ENCODE results near the gene SMIM23. TPM values are rescaled to one million over a fixed set of nuclear protein-coding genes. Genes with fewer than 3 reads are reported as not detected.

The SMIM23 gene
- total RNA-seq: not detected

DNA sequence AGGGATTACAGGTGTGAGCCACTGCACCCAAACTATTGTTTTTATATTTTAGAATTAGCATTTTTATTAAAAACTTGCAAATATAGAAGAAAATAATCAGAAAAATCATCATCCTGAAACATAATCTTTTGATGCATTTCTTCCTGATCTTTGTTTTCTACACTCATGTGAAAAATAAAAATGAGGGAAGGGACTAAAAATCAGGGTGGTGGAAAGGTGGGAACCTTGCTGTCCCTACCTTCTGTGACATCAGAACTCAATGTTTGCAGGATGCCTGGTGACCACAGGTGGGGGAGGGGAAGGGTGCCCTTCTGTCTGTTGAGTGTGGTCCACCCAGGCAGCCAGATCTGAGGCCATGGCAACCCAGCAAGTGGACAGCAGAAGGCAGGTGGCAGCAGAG, at the start of gene SMIM23:
SMIM23 (plus strand) TSS at position 301 of the 400 bp plus-strand sequence; CDS start at position 356, 55 bp downstream.
- DNase-seq (ENCODE audit: low spot score): no peak

DNA sequence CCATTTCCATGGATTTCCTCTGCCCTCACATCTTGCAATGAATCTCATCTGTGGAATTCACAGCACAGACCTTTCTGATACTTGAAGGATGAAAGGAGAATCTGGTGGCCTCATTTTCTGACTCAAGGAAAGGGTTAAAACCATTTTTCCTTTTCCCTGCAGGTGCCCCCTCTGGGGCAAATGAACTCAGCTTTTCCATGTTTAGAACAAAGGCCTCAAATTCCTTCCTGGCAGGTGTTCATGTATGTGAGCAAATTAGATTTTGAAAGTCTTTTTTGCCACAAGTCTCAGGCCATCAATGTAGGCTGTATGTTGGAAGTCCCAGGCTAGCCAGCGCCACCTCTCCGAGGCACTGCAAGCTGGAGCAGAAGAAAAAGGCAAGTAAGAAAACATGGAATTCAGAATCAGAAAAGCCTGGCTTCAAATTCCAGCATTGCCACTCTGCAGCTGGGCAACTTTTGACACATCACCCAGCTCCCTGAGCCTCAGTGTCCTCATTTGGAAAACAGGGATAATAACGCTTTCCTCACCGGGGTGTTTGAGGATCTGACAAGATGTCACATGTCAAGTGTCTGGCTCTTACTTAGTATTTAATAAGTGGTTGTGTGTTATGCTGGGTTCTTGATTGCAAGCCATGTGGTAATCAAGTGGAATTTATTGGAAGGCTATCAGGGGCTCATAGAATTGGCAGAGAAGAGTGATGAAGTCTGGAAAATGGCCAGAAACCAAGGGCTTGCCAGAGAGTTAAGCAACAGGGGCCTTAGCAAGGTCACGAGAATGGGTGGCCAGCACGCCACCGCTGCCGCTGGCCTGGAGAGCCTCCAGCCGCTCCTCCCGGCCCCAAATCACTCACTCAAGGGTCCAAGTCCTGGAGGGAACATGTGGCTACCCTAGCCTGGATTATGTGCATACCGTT, 48.4 kb upstream of the SMIM23 start:
- no peak for DNase-seq (ENCODE audit: low spot score)

GRCh38 chr5:171738501-171738900, 47.1 kb upstream of the SMIM23 start:
- no peak for DNase-seq (ENCODE audit: low spot score)

- no peak for DNase-seq (ENCODE audit: low spot score)
Observed at GRCh38 chr5:171739271-171739670, 46.3 kb upstream of the SMIM23 start.

- no peak for DNase-seq (ENCODE audit: low spot score)
Observed at GRCh38 chr5:171743436-171744076, 42.1 kb upstream of the SMIM23 start.

DNA sequence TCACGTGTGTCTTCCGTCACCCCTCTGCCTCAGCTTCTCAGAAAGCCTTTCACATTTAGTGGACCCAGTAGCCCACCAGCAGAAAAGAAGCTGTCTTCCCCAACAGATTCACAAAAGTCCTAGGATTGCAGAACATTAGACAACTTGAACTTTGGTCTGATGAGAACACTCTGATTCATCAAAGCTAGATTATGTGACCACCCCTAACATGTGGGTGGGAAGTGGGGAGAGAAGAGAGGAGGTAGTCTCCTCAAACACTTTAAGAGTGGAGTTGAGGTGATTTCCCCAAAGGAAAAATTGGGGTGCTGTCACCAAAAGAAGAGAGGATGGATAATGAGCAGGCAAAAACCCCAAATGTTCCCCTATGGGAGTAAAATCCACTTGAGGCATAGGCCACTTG, 41.4 kb upstream of the SMIM23 start:
- DNase-seq (ENCODE audit: low spot score): no peak

DNA sequence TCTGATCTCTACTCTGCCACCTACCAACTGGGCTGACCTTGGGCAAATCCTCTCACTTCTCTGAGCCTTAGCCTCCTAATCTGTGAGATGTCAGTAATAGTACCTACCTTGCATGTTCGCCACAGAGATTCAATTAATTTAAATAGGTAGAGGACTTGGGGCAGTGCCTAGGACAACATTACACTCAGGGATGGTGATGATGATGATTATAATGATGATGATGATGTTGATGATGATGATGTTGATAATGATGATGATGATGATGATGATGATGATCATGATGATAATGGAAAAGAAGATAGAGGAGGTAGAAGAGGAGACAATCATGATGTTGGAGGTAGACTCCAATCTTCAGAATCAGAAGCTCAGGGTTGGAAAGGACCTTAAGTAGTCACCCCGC, 40.7 kb upstream of the SMIM23 start:
- DNase-seq (ENCODE audit: low spot score): no peak

GRCh38 chr5:171745602-171746001, 40.0 kb upstream of the SMIM23 start:
- no peak for DNase-seq (ENCODE audit: low spot score)

DNA sequence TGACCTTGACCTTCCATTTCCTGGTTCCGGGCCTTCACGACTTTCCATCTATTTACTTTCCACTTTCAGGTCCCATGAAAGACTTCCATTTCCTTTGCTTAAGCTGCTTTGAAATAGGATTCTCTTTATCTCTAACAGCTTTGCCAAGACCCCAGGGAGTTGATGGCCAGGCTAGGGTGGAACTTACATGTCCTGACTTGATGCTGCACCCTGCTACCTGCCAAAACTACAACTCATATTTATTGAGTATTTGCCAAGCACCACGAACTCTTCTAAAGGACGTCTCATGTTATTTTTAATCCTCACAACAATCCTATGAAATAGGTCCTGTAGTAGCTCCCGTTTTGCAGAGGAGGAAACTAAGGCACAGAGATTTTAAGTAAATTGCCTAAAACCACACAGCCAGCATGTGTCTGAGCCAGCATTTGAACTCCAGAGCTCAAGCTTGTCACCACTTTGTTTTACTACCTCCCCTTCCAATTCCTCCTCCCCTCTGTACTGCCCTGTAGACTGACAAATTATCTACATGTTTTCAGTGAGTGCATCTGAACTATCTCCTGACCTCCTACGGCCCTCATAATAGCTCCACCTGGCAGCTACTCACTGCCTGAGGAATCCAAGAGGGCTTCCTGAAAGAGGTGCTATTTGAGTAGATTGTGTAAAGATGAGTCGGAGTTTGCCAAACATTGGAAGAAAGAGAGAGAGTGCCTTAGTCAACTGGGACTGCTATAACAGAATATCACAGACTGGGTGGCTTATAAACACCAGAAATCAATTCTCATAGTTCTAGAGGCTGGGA, 38.4 kb upstream of the SMIM23 start:
- DNase-seq (ENCODE audit: low spot score): no peak

GRCh38 chr5:171748720-171749119, 36.9 kb upstream of the SMIM23 start:
- DNase-seq (ENCODE audit: low spot score): no peak

- no peak for DNase-seq (ENCODE audit: low spot score)
Observed at GRCh38 chr5:171749365-171749764, 36.3 kb upstream of the SMIM23 start.

DNA sequence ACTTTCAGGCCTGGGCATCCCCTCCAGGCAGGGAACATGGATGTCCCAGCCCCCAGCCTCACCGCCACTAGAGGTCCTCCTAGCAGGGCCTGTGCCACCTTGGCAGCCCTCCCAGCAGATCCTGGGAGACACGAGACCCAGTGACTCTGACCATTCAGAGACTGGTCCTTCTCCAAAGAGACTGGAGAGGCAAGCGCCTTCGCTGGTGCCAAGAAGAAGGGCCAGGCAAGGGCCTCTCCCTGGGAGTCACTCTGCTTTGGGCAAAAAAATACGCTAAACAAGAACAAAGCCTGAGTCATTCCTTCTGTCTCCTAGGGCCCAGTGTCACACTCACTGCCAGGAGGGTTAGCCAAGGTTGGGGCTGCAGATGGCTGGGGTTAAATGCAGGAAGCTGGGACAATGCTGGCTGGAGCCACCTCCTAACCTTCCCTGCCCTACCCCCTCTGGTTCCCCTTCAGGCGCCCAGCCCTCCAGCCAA, 35.3 kb upstream of the SMIM23 start:
- DNase-seq (ENCODE audit: low spot score): no peak

DNA sequence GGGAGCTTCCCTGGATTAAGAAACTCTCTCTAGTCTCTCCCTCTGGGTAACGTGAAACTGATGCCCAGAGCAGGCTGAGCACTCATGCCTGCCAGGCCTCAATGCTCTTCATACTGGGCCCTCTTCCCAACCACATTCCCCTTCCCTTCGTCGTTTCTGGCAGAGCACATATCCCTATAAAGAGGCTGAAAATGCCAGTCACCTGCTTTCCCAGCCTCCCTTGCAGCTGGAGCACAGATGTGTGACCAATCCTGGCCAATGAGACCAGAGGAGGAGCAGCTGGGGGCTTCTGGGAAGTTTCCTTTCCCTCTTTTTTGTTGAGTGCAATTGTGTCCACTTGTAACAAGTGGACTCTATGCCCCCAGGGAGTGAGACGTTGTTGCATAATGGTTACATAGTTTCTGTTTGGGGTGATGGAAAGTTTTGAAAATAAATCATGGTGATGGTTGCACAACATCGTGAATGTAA, 30.2 kb upstream of the SMIM23 start:
- DNase-seq (ENCODE audit: low spot score): no peak

DNA sequence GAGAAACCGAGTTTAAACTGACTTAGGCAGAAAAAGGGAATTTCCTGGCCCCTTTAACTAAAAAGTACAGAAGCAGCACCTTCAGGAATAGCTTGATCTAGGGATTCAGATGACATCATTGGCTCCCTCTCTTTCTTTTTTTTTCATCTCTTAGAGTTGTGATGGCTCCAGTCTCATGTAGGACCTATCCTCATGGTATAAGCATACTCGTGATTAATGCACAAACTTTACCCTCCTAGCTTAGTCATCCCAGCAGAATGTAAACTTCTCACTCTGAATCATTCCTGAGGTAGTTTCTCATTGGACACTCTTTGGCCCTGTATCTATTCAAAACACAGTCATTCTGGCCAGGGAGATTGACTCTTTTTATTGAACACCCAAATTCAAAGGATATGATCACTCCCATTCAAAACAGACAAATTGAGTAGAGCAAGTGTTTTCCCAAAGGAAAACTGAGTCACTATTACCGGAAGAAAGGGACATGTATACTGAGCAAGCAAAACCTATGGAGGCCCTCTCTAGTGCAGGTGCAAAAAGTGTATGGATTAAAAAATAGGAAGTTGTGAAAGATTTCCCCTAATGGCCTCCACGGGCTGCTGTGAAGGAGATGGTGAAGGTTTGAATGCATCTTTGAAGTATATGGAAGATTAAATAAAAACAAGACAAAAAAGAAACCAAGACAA, 27.6 kb upstream of the SMIM23 start:
- DNase-seq (ENCODE audit: low spot score): no peak

GRCh38 chr5:171759777-171760176, 25.8 kb upstream of the SMIM23 start:
- DNase-seq (ENCODE audit: low spot score): no peak

- no peak for DNase-seq (ENCODE audit: low spot score)
Observed at GRCh38 chr5:171762021-171762608, 23.5 kb upstream of the SMIM23 start.

- no peak for DNase-seq (ENCODE audit: low spot score)
Observed at GRCh38 chr5:171762903-171763302, 22.7 kb upstream of the SMIM23 start.

- no peak for DNase-seq (ENCODE audit: low spot score)
Observed at GRCh38 chr5:171764265-171764664, 21.4 kb upstream of the SMIM23 start.

GRCh38 chr5:171766875-171767274, 18.7 kb upstream of the SMIM23 start:
- DNase-seq (ENCODE audit: low spot score): no peak

DNA sequence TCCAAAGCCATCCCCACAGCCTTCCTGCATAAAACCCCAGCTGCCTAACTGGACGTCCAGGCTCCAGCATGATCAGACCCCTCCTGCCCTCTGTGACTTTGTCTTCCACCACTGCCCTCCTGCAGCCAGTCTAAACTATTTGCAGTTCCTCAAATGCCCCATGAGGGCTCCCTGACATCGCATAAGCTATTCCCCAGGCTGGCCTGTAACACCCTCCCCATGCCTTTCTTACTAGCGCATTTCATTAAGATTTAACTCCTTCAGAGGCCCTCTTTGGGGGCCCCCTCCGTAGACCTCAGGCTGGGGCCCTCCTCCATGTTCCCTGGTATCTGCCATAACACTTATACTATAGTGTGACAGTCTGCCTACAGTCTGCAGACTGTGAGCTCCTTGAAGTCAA, 15.5 kb upstream of the SMIM23 start:
- no peak for DNase-seq (ENCODE audit: low spot score)

- no peak for DNase-seq (ENCODE audit: low spot score)
Observed at GRCh38 chr5:171771856-171772255, 13.8 kb upstream of the SMIM23 start.
